Type B pancreatic cell (in vitro differentiated cells): ENCODE results near the gene UBASH3B. TPM values are rescaled to one million over a fixed set of nuclear protein-coding genes. Genes with fewer than 3 reads are reported as not detected.
A peak's percentile ranks its signal among the peaks of the same experiment; 100 is the strongest.

Experiments used
- DNase-seq: peaks from one replicate; pipeline ENCODE4 v3.0.0; 2021; ENCODE audit warnings: mixed read lengths; ENCODE audit not compliant: unreplicated experiment; ENCODE audit errors: extremely low spot score
- H3K27ac Mint-ChIP-seq: 2 replicates; pipeline ENCODE4 v1.8.0; 2021; ENCODE audit warnings: mild to moderate bottlenecking, mixed read lengths
- H3K27me3 Mint-ChIP-seq: 2 replicates; pipeline ENCODE4 v1.8.0; 2021; ENCODE audit warnings: mixed read lengths
- H3K36me3 Mint-ChIP-seq: 2 replicates; pipeline ENCODE4 v1.8.0; 2021; ENCODE audit warnings: mixed read lengths
- H3K4me1 Mint-ChIP-seq: one replicate; pipeline ENCODE4 v1.8.0; 2021; ENCODE audit warnings: mixed read lengths; ENCODE audit not compliant: unreplicated experiment
- H3K4me3 Mint-ChIP-seq: 2 replicates; pipeline ENCODE4 v1.8.0; 2021; ENCODE audit warnings: mild to moderate bottlenecking, mixed read lengths
- H3K9me3 Mint-ChIP-seq: 2 replicates; pipeline ENCODE4 v1.8.0; 2021; ENCODE audit warnings: mixed read lengths
- CTCF ChIP-seq: fragments of 200-600 bp; sonication (generic); conservative IDR thresholded peaks from 2 replicates; pipeline ENCODE4 v1.5.0; 2021; ENCODE audit warnings: antibody characterized with exemption, mild to moderate bottlenecking
- total RNA-seq: library from RNA; stranded (reverse); gene quantifications from 2 replicates; pipeline ENCODE4 v1.2.1, GENCODE V29; 2021; ENCODE audit warnings: low replicate concordance

Gene UBASH3B
- total RNA-seq, 1 donor from 2014 or later, result 8.6 TPM

GRCh38 chr11:122749005-122749687 is 93.6 kb downstream of the UBASH3B start:
- Mint-ChIP-seq H3K27me3 (peaks cover 3% of the 10 kb centered on the region), H3K4me3 (no peak overlapping the region), H3K27ac (no peak overlapping the region), H3K4me1 (peaks cover 15% of the 10 kb centered on the region), H3K36me3 (no peaks in the 10 kb centered on the region), H3K9me3 (no peaks in the 10 kb centered on the region)
- DNase-seq, result no peak
- no peak for TF ChIP-seq CTCF

GRCh38 chr11:122750049-122750448 is 94.5 kb downstream of the UBASH3B start:
- H3K27me3 Mint-ChIP-seq, result peaks cover 3% of the 10 kb centered on the region
- H3K4me1 Mint-ChIP-seq, result peaks cover 15% of the 10 kb centered on the region
- H3K27ac Mint-ChIP-seq, result no peak overlapping the region
- DNase-seq, result no peak
- no peaks in the 10 kb centered on the region for H3K36me3 Mint-ChIP-seq
- TF ChIP-seq CTCF, result no peak
- no peaks in the 10 kb centered on the region for H3K9me3 Mint-ChIP-seq
- no peak overlapping the region for H3K4me3 Mint-ChIP-seq

GRCh38 chr11:122751292-122752070 is 96.0 kb downstream of the UBASH3B start:
- no peaks in the 10 kb centered on the region for H3K36me3 Mint-ChIP-seq
- peaks cover 2% of the 10 kb centered on the region for H3K27me3 Mint-ChIP-seq
- DNase-seq, result no peak
- peaks cover 18% of the 10 kb centered on the region for H3K4me1 Mint-ChIP-seq
- no peak for TF ChIP-seq CTCF
- H3K27ac Mint-ChIP-seq, result peak overlapping the region; percentile 15
- no peak overlapping the region for H3K4me3 Mint-ChIP-seq
- H3K9me3 Mint-ChIP-seq, result no peaks in the 10 kb centered on the region

GRCh38 chr11:122754028-122754427 is 98.5 kb downstream of the UBASH3B start:
- TF ChIP-seq CTCF, result no peak
- Mint-ChIP-seq H3K27ac (no peak overlapping the region), H3K36me3 (no peaks in the 10 kb centered on the region), H3K4me3 (no peak overlapping the region), H3K27me3 (no peaks in the 10 kb centered on the region), H3K9me3 (no peaks in the 10 kb centered on the region), H3K4me1 (peaks cover 6% of the 10 kb centered on the region)
- no peak for DNase-seq

- H3K36me3 Mint-ChIP-seq, result no peaks in the 10 kb centered on the region
- no peak overlapping the region for H3K27ac Mint-ChIP-seq
- H3K27me3 Mint-ChIP-seq, result no peaks in the 10 kb centered on the region
- H3K4me3 Mint-ChIP-seq, result no peak overlapping the region
- TF ChIP-seq CTCF, result peak; percentile 67
- peaks cover 6% of the 10 kb centered on the region for H3K4me1 Mint-ChIP-seq
- no peak for DNase-seq
- no peaks in the 10 kb centered on the region for H3K9me3 Mint-ChIP-seq
Observed at GRCh38 chr11:122754553-122755322, 99.2 kb downstream of the UBASH3B start.
